HL-60/S4 (cell line): ENCODE measurements around the gene WASHC2A.
"Not testable (repeated sequence)": the region's sequence is repeated elsewhere in the genome, so short reads cannot be mapped to it uniquely, and the experiment has no call there.

Experiments
- in situ Hi-C: fragments of 300-500 bp; cut with MboI; formaldehyde crosslinking; loops from 2 replicates; pipeline ENCODE4 v1.14.3; 2022; ENCODE audit warnings: low sequenced_read_pairs

Gene WASHC2A

GRCh38 chr10:50059946-50060345 lies 7.8 kb upstream of the WASHC2A start:
- in situ Hi-C loops = not testable (repeated sequence)

GRCh38 chr10:50061548-50061947 lies 6.2 kb upstream of the WASHC2A start:
- in situ Hi-C loops = not testable (repeated sequence)

- in situ Hi-C loops = no loop called here
Observed at GRCh38 chr10:50063100-50063499, 4.7 kb upstream of the WASHC2A start.

DNA sequence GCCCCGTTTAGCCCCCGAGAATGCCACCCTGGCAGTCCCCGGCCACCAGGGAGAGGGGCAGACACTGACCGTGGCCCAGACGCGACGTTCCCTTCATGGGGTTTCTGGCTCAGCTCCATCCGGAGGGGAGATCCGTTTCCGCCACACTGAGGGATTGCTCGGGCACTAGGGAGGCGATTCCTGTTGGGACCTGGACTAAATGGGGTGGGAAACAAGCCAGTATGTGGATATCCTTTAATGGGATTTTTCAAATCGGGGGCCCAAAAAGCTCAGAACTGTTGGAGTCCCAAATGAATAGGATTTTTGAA lies 552 bp downstream of the WASHC2A start:
- in situ Hi-C loops = not testable (repeated sequence)

DNA sequence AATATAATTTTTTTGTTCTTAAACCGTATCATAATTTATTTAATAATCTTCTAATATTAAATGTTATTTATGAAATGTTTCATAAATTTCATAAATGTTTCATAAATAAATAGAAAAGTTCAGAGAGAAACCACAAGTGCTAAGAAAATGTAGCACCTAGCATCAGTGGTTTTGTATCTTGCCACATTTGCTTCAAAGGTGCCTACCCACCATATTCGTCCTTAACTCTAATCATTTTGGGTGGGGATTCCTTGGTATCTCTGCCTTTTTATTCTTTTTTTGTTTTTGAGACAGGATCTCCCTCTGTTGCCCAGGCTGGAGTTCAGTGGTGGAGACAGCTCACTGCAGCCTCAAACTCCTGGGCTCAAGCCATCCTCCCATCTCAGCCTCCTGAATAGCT lies 7.4 kb downstream of the WASHC2A start:
- in situ Hi-C loops = not testable (repeated sequence)

DNA sequence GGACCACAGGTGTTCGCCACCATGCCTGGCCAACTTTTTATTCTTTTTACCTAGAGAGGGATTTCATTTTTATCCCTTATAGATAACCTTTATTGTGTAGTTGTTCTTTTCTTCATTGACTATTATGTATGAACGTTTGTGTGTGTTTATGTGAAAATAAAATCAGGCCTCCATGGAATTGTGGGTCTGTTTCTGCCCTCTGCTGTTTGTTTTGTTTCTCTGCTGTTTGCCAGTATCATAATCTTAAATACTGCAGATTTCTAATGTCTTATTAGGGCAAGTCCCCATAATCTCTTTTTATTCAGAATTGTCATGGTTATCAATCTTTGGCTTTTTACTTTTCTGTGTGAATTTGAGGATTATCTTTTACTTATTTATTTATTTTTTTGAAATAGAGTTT lies 7.8 kb downstream of the WASHC2A start:
- in situ Hi-C loops = not testable (repeated sequence)

- in situ Hi-C loops = not testable (repeated sequence)
Observed at GRCh38 chr10:50091304-50091703, 23.6 kb downstream of the WASHC2A start.

GRCh38 chr10:50092928-50093327 lies 25.2 kb downstream of the WASHC2A start:
- in situ Hi-C loops = not testable (repeated sequence)

- in situ Hi-C loops = not testable (repeated sequence)
Observed at GRCh38 chr10:50094630-50095029, 26.9 kb downstream of the WASHC2A start.

- in situ Hi-C loops = not testable (repeated sequence)
Observed at GRCh38 chr10:50095402-50095801, 27.6 kb downstream of the WASHC2A start.

DNA sequence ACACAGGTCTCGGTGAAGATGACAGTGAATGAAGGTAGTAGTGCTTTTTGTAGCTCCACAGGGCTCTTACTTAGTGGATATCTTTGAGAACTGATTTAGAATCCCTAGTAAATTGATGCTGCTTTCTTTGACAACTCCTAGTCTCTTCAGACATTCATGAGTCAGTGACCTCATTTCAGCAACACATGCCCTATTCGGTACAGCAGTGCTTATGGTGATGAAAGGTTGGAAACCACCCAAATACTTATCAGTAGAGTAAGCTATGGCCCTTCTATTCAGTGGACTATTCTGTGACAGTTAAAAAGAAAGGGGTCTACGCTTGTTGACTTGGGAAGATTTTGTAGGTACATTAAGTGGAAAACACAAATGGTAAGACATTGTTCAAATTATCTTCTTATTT lies 29.0 kb downstream of the WASHC2A start:
- in situ Hi-C loops = not testable (repeated sequence)

DNA sequence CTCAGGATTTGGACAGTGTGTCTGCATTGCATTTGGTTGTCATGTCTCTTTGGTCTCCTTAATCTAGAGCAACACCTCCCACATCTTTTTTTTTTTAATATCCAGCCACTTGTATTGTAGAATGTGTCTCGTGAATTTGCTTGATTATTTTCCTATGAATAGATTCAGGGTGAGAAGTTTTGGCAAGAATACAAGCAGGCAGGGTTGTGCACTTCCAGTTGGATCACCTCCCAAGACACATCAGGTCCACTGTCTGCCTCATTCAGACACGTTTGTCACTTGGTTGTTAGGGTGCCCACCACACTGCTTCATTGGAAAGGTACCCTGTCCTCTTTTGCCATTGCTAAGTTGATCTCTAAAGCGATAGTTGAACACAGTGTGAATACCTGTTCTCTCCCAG lies 30.9 kb downstream of the WASHC2A start:
- in situ Hi-C loops = not testable (repeated sequence)

DNA sequence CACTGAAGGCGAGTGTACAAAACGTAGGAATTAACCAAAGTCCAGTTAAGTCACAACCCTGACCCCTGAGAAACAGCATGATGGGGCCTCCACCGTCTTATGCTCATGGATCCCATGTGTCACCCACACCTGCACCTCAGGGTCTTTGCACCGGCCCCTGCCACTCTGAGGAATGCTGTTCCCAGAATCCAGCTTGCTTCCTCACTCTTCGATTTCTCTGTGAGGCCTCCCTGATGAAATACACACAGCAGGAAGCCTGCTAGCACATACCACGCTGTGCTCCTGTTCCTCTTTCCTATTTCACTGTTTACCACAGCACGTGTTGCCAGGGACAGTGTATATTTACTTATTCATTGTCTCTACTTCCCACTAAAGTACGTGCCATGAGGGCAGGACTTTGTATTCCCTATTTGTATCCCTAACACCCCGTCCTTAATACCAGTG lies 33.4 kb downstream of the WASHC2A start:
- in situ Hi-C loops = not testable (repeated sequence)

- in situ Hi-C loops = not testable (repeated sequence)
Observed at GRCh38 chr10:50101747-50102146, 34.0 kb downstream of the WASHC2A start.

- in situ Hi-C loops = not testable (repeated sequence)
Observed at GRCh38 chr10:50102267-50102666, 34.5 kb downstream of the WASHC2A start.

- in situ Hi-C loops = not testable (repeated sequence)
Observed at GRCh38 chr10:50108999-50109698, 41.4 kb downstream of the WASHC2A start.

DNA sequence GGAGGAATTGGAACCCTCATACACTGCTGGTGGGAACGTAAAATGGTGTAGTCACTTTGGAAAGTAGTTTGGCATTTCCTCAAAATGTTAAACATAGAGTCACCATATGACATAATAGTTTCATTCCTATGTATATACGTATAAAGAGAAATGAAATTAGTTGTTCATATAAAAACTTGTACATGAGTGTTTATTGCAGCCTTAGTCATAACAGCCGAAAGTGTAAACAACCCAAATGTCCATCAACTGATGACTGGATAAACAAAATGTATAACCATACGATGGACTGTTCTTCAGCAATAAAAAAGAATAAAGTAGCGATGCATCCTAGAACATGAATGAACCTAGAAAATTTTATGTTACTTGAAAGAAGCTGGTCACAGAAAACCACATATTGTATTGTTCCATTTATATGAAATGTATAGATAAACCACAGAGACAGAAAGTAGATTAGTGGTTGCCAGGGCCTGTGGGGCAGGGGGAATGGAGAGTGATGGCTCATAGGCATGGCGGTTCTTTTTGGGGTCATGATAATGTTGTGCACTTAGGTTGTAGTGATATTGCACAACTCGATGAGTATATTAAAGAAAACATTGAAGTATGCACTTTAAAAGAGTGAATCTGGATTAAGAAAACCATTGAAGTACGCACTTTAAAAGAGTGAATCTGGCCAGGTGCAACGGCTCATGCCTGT lies 44.8 kb downstream of the WASHC2A start:
- in situ Hi-C loops = not testable (repeated sequence)

DNA sequence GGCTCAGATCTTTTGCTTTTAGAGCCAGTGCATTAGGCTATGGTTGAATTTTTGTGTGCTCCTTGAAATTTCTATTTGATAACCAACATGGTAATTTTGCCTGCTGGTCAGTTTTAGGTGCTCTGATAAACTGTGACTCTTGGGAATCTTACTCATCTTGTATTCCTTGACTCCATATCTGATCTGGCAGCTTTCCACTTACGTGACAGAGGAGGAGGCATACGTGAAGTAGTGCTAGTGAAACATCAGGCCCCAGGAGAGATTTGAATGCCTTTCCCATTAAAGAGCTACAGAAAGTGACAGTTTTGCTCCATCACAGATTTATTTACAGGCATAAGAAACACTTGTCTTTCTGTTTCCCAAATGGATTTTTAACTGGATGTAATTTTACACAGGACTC lies 59.0 kb downstream of the WASHC2A start:
- in situ Hi-C loops = not testable (repeated sequence)

GRCh38 chr10:50127770-50128292 lies 60.1 kb downstream of the WASHC2A start:
- in situ Hi-C loops = not testable (repeated sequence)

- in situ Hi-C loops = not testable (repeated sequence)
Observed at GRCh38 chr10:50131245-50131965, 63.7 kb downstream of the WASHC2A start.

DNA sequence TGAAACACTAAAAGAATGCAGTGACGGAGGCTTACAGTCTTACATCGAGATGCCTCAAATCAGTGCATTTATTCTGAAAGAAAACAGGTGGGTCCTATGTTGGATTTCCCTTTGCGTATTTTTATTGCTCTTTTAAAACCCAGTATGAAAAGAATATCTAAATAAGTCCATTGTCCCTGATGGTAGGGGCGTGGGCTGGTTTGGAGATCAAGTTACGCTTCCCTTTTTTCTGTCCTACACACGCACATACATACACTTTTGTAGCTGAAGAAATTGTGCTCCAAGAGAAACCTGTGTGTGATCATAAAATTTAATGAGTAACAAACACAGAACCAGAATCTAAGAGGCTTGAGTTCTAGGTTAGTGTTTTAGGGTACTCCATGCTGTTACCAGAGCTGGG lies 64.6 kb downstream of the WASHC2A start:
- in situ Hi-C loops = not testable (repeated sequence)

- in situ Hi-C loops = not testable (repeated sequence)
Observed at GRCh38 chr10:50132841-50133240, 65.1 kb downstream of the WASHC2A start.
